ENCODE measurements around the gene HAGHL.

DNA sequence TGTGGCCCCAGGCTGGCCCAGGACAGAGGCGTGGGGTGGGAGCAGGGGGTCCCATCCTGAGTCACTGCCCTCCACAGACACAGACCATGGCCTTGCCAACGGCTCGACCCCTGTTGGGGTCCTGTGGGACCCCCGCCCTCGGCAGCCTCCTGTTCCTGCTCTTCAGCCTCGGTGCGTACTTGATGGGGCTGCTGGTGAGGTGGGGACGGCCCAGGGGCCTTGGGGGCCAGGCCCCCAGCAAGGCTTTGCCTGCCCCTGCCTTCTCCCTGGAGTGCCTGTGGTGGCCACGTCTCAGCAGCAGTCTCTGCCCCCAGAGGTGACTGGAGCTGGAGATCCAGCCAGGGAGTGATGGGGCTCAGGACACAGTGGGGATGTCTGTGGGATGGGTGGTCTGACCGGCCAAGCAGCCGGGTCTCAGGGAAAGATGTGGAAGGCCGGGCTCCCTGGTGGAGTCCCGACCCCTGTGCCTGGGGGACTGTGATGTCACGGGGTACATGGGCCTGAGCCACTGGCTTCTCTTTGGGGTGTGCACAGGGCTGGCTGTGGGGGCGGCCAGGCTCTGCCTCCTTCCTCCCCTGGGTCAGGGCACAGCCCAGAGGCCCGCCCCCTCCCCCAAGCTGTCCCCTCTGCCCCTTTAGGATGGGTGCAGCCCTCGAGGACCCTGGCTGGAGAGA lies 35.8 kb downstream of the HAGHL start:
- TF ChIP-seq, protein P1, sequence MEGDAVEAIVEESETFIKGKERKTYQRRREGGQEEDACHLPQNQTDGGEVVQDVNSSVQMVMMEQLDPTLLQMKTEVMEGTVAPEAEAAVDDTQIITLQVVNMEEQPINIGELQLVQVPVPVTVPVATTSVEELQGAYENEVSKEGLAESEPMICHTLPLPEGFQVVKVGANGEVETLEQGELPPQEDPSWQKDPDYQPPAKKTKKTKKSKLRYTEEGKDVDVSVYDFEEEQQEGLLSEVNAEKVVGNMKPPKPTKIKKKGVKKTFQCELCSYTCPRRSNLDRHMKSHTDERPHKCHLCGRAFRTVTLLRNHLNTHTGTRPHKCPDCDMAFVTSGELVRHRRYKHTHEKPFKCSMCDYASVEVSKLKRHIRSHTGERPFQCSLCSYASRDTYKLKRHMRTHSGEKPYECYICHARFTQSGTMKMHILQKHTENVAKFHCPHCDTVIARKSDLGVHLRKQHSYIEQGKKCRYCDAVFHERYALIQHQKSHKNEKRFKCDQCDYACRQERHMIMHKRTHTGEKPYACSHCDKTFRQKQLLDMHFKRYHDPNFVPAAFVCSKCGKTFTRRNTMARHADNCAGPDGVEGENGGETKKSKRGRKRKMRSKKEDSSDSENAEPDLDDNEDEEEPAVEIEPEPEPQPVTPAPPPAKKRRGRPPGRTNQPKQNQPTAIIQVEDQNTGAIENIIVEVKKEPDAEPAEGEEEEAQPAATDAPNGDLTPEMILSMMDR (IDR thresholded peaks at IDR 0.05; ENCODE audit: low read depth, low read length, missing input control), result no peak
- TF ChIP-seq JUND (IDR thresholded peaks at IDR 0.05) (no peak), SP1 (IDR thresholded peaks at IDR 0.05) (no peak), YY1 (IDR thresholded peaks at IDR 0.05) (no peak), FOXA1 (IDR thresholded peaks at IDR 0.05) (no peak), RXRA (IDR thresholded peaks at IDR 0.05) (no peak), TAF1 (conservative IDR thresholded peaks at IDR 0.05) (no peak), GABPA (IDR thresholded peaks at IDR 0.05 in 1 of 2, conservative IDR thresholded peaks at IDR 0.05 in 1 of 2) (no peak), RAD21 (IDR thresholded peaks at IDR 0.05) (no peak), EGR1 (IDR thresholded peaks at IDR 0.05; ENCODE audit: low read depth in 2 of 2) (no peak)
- TF ChIP-seq, protein P2, sequence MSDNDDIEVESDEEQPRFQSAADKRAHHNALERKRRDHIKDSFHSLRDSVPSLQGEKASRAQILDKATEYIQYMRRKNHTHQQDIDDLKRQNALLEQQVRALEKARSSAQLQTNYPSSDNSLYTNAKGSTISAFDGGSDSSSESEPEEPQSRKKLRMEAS (IDR thresholded peaks at IDR 0.05), result no peak
- TF ChIP-seq, protein P3, sequence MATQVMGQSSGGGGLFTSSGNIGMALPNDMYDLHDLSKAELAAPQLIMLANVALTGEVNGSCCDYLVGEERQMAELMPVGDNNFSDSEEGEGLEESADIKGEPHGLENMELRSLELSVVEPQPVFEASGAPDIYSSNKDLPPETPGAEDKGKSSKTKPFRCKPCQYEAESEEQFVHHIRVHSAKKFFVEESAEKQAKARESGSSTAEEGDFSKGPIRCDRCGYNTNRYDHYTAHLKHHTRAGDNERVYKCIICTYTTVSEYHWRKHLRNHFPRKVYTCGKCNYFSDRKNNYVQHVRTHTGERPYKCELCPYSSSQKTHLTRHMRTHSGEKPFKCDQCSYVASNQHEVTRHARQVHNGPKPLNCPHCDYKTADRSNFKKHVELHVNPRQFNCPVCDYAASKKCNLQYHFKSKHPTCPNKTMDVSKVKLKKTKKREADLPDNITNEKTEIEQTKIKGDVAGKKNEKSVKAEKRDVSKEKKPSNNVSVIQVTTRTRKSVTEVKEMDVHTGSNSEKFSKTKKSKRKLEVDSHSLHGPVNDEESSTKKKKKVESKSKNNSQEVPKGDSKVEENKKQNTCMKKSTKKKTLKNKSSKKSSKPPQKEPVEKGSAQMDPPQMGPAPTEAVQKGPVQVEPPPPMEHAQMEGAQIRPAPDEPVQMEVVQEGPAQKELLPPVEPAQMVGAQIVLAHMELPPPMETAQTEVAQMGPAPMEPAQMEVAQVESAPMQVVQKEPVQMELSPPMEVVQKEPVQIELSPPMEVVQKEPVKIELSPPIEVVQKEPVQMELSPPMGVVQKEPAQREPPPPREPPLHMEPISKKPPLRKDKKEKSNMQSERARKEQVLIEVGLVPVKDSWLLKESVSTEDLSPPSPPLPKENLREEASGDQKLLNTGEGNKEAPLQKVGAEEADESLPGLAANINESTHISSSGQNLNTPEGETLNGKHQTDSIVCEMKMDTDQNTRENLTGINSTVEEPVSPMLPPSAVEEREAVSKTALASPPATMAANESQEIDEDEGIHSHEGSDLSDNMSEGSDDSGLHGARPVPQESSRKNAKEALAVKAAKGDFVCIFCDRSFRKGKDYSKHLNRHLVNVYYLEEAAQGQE (IDR thresholded peaks at IDR 0.05), result no peak
- TF ChIP-seq, protein P4, sequence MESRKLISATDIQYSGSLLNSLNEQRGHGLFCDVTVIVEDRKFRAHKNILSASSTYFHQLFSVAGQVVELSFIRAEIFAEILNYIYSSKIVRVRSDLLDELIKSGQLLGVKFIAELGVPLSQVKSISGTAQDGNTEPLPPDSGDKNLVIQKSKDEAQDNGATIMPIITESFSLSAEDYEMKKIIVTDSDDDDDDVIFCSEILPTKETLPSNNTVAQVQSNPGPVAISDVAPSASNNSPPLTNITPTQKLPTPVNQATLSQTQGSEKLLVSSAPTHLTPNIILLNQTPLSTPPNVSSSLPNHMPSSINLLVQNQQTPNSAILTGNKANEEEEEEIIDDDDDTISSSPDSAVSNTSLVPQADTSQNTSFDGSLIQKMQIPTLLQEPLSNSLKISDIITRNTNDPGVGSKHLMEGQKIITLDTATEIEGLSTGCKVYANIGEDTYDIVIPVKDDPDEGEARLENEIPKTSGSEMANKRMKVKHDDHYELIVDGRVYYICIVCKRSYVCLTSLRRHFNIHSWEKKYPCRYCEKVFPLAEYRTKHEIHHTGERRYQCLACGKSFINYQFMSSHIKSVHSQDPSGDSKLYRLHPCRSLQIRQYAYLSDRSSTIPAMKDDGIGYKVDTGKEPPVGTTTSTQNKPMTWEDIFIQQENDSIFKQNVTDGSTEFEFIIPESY (IDR thresholded peaks at IDR 0.05), result no peak
- TF ChIP-seq, protein P5, sequence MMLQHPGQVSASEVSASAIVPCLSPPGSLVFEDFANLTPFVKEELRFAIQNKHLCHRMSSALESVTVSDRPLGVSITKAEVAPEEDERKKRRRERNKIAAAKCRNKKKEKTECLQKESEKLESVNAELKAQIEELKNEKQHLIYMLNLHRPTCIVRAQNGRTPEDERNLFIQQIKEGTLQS (IDR thresholded peaks at IDR 0.05), result no peak

Data from liver (tissue), 3 donors.